PC-3 (cell line): ENCODE results near the gene BBS2.

ENCODE experiments used
- CTCF ChIP-seq: fragments of 300-600 bp; sonication (generic); conservative IDR thresholded peaks from 2 replicates; pipeline ENCODE4 v1.5.1; 2017; ENCODE audit warnings: antibody characterized with exemption, low read depth, mild to moderate bottlenecking, low read length
- EZH2 ChIP-seq: fragments of 300-600 bp; sonication (generic); IDR thresholded peaks from one replicate; pipeline ENCODE4 v1.6.1; 2017; ENCODE audit warnings: antibody characterized with exemption, mild to moderate bottlenecking, low read length; ENCODE audit not compliant: unreplicated experiment
- EZH2phosphoT487 ChIP-seq: fragments of 300-600 bp; sonication (generic); IDR thresholded peaks from 2 replicates; pipeline ENCODE4 v1.6.1; 2018; ENCODE audit warnings: mild to moderate bottlenecking, antibody characterized with exemption, low read length, borderline replicate concordance

GRCh38 chr16:56534847-56535383, 15.1 kb upstream of the BBS2 start:
- TF ChIP-seq CTCF (no peak), EZH2phosphoT487 (no peak), EZH2 (no peak)
